Ectodermal cell (in vitro differentiated cells): ENCODE data around the gene SETD5.

Experiments used
- H3K27ac ChIP-seq: 2 replicates; pipeline ENCODE4 v1.7.0; 2013; ENCODE audit warnings: mild to moderate bottlenecking, low read depth, low read length; ENCODE audit not compliant: insufficient read depth, poor library complexity, severe bottlenecking
- H3K27me3 ChIP-seq: 2 replicates; pipeline ENCODE4 v1.7.0; 2013; ENCODE audit warnings: mild to moderate bottlenecking, low read length; ENCODE audit not compliant: insufficient read depth, control insufficient read depth, poor library complexity, severe bottlenecking
- H3K36me3 ChIP-seq: one replicate; pipeline ENCODE4 v1.7.0; 2013; ENCODE audit warnings: low read length; ENCODE audit not compliant: control insufficient read depth, insufficient read depth
- H3K4me1 ChIP-seq: one replicate; pipeline ENCODE4 v1.7.0; 2013; ENCODE audit warnings: low read length; ENCODE audit not compliant: control insufficient read depth, insufficient read depth
- H3K4me3 ChIP-seq: 2 replicates; pipeline ENCODE4 v1.7.0; 2013; ENCODE audit warnings: low read depth, low read length, control low read depth; ENCODE audit not compliant: insufficient read depth
- H3K9me3 ChIP-seq: 2 replicates; pipeline ENCODE4 v1.7.0; 2013; ENCODE audit warnings: mild to moderate bottlenecking, low read length, moderate library complexity; ENCODE audit not compliant: control insufficient read depth
- WGBS, 2 experiments: methylation state at CpG; one replicate each; pipeline ENCODE4 v1.1.7; 2013; ENCODE audit warnings: missing lambda C conversion rate in 2 of 2; 5-methylcytosine and 5-hydroxymethylcytosine counted together

SETD5 gene

GRCh38 chr3:9388562-9389272 is 8.7 kb upstream of the SETD5 start:
- no peaks in the 10 kb centered on the region for H3K4me1 ChIP-seq
- no peaks in the 10 kb centered on the region for H3K27me3 ChIP-seq
- peaks cover 51% of the 10 kb centered on the region for H3K36me3 ChIP-seq
- no peak overlapping the region for H3K27ac ChIP-seq
- WGBS, 2 experiments, result 94 to 97% methylated on average over 5 of the region's 5 CpGs
- no peaks in the 10 kb centered on the region for H3K9me3 ChIP-seq
- no peak overlapping the region for H3K4me3 ChIP-seq

GRCh38 chr3:9390265-9390888 is 7.0 kb upstream of the SETD5 start:
- H3K4me1 ChIP-seq, result peaks cover 12% of the 10 kb centered on the region
- no peak overlapping the region for H3K4me3 ChIP-seq
- H3K27ac ChIP-seq, result no peak overlapping the region
- H3K9me3 ChIP-seq, result no peaks in the 10 kb centered on the region
- H3K36me3 ChIP-seq, result peaks cover 53% of the 10 kb centered on the region
- no peaks in the 10 kb centered on the region for H3K27me3 ChIP-seq
- WGBS, 2 experiments, result 94 to 97% methylated on average over 5 of the region's 5 CpGs

GRCh38 chr3:9392041-9392440 is 5.4 kb upstream of the SETD5 start:
- peaks cover 14% of the 10 kb centered on the region for H3K4me1 ChIP-seq
- H3K4me3 ChIP-seq, result no peak overlapping the region
- WGBS, 2 experiments, result 91 to 100% methylated on average over 1 of the region's 1 CpG
- peaks cover 48% of the 10 kb centered on the region for H3K36me3 ChIP-seq
- H3K9me3 ChIP-seq, result no peaks in the 10 kb centered on the region
- no peak overlapping the region for H3K27ac ChIP-seq
- no peaks in the 10 kb centered on the region for H3K27me3 ChIP-seq

GRCh38 chr3:9395570-9396300 is 1.7 kb upstream of the SETD5 start:
- 12 to 13% methylated on average over 15 of the region's 15 CpGs for WGBS, 2 experiments
- Histone ChIP-seq H3K27me3 (no peaks in the 10 kb centered on the region), H3K27ac (peak overlapping the region; percentile 99), H3K36me3 (peaks cover 21% of the 10 kb centered on the region), H3K9me3 (no peaks in the 10 kb centered on the region), H3K4me3 (peak overlapping the region; percentile 70), H3K4me1 (peaks cover 22% of the 10 kb centered on the region)

GRCh38 chr3:9396301-9396631 is 1.1 kb upstream of the SETD5 start:
- Histone ChIP-seq H3K36me3 (peaks cover 16% of the 10 kb centered on the region), H3K4me1 (peaks cover 27% of the 10 kb centered on the region), H3K4me3 (peak overlapping the region; percentile 70), H3K9me3 (no peaks in the 10 kb centered on the region), H3K27ac (peak overlapping the region; percentile 99), H3K27me3 (no peaks in the 10 kb centered on the region)
- WGBS, 2 experiments, result 0% methylated on average over 25 of the region's 25 CpGs

- H3K27ac ChIP-seq, result peak overlapping the region; percentile 99
- H3K9me3 ChIP-seq, result no peaks in the 10 kb centered on the region
- H3K4me3 ChIP-seq, result peak overlapping the region; percentile 70
- H3K36me3 ChIP-seq, result peaks cover 11% of the 10 kb centered on the region
- 0% methylated on average over 69 to 71 of the region's 71 CpGs for WGBS, 2 experiments
- H3K27me3 ChIP-seq, result no peaks in the 10 kb centered on the region
- peaks cover 28% of the 10 kb centered on the region for H3K4me1 ChIP-seq
Measured at GRCh38 chr3:9396632-9397331, 633 bp upstream of the SETD5 start.

GRCh38 chr3:9397906-9398699 is 688 bp downstream of the SETD5 start:
- Histone ChIP-seq H3K27ac (peak overlapping the region; percentile 82), H3K4me1 (peaks cover 32% of the 10 kb centered on the region), H3K9me3 (no peaks in the 10 kb centered on the region), H3K27me3 (no peaks in the 10 kb centered on the region), H3K36me3 (peaks cover 11% of the 10 kb centered on the region), H3K4me3 (peak overlapping the region; percentile 90)
- WGBS, 2 experiments, result 0% methylated on average over 47 of the region's 47 CpGs

- 0% methylated on average over 7 of the region's 7 CpGs for WGBS, 2 experiments
- peak overlapping the region; percentile 90 for H3K4me3 ChIP-seq
- H3K36me3 ChIP-seq, result peaks cover 6% of the 10 kb centered on the region
- no peaks in the 10 kb centered on the region for H3K9me3 ChIP-seq
- peak overlapping the region; percentile 82 for H3K27ac ChIP-seq
- H3K27me3 ChIP-seq, result no peaks in the 10 kb centered on the region
- peaks cover 39% of the 10 kb centered on the region for H3K4me1 ChIP-seq
Measured at GRCh38 chr3:9398700-9399336, 1.4 kb downstream of the SETD5 start.

GRCh38 chr3:9399337-9399703 is 1.9 kb downstream of the SETD5 start:
- no peaks in the 10 kb centered on the region for H3K9me3 ChIP-seq
- H3K4me1 ChIP-seq, result peaks cover 36% of the 10 kb centered on the region
- no peaks in the 10 kb centered on the region for H3K27me3 ChIP-seq
- peak overlapping the region; percentile 90 for H3K4me3 ChIP-seq
- H3K36me3 ChIP-seq, result peaks cover 6% of the 10 kb centered on the region
- peak overlapping the region; percentile 85 for H3K27ac ChIP-seq
- 3 to 11% methylated on average over 2 of the region's 2 CpGs for WGBS, 2 experiments
